ENCODE data around the gene PLEKHA1. TPM values are rescaled to one million over a fixed set of nuclear protein-coding genes. Genes with fewer than 3 reads are reported as not detected.

Gene PLEKHA1
- total and polyA plus RNA-seq, 2 of the 4 experiments (the other 2 are of a cell fraction): 7.2 to 9.5 TPM

- Histone ChIP-seq H3K27me3 (ENCODE audit: control insufficient read depth, insufficient read depth, low read length) (no peaks in the 10 kb centered on the region), H4K5ac (ENCODE audit: low read depth, low read length) (no peak overlapping the region), H3K4ac (ENCODE audit: low read depth, low read length) (no peak overlapping the region), H4K8ac (ENCODE audit: low read depth in 2 of 2, low read length in 2 of 2) (no peak overlapping the region), H3K23ac (ENCODE audit: low read depth, low read length) (no peak overlapping the region), H3K4me3 (ENCODE audit: insufficient read depth, low read depth, low read length) (no peak overlapping the region), H2BK20ac (ENCODE audit: low read depth, low read length) (no peak overlapping the region), H3K79me1 (ENCODE audit: low read depth in 1 of 2, low read length in 2 of 2) (no peaks in the 10 kb centered on the region), H2BK15ac (ENCODE audit: low read depth, low read length) (no peak overlapping the region), H3K9ac (ENCODE audit: low read depth, low read length) (no peak overlapping the region), H3K4me2 (ENCODE audit: low read depth, low read length) (no peak overlapping the region), H4K20me1 (ENCODE audit: insufficient read depth, low read length) (no peaks in the 10 kb centered on the region), H3K14ac (replicated peaks; ENCODE audit: low read depth, low read length) (0 out of 2 replicates have a peak overlapping the region, but pooled peaks have one; percentile 8), H2AFZ (replicated peaks; ENCODE audit: low read length, poor library complexity) (no peak overlapping the region), H4K91ac (ENCODE audit: insufficient read depth, low read depth, low read length) (no peak overlapping the region), H3K4me1 (ENCODE audit: control insufficient read depth, insufficient read depth, low read length) (peaks cover 4% of the 10 kb centered on the region), H2AK9ac (replicated peaks; ENCODE audit: low read depth, low read length, poor library complexity) (no peak overlapping the region), H3K18ac (ENCODE audit: low read depth, low read length) (no peak overlapping the region), H2BK120ac (ENCODE audit: low read depth, low read length) (no peak overlapping the region), H3K36me3 (ENCODE audit: control insufficient read depth, insufficient read depth, low read length) (no peaks in the 10 kb centered on the region; the same call in 1 of the 2 replicates), H3K56ac (ENCODE audit: extremely low read depth, insufficient read depth, low read length) (no peak overlapping the region), H3K9me1 (ENCODE audit: insufficient read depth, low read length) (peaks cover 5% of the 10 kb centered on the region), H2BK5ac (ENCODE audit: low read depth, low read length, poor library complexity, severe bottlenecking) (no peak overlapping the region), H3K9me3 (ENCODE audit: control insufficient read depth, insufficient read depth, low read length) (no peaks in the 10 kb centered on the region), H2AK5ac (ENCODE audit: low read depth, low read length) (no peak overlapping the region), H3K27ac (ENCODE audit: insufficient read depth, low read length) (no peak overlapping the region)
- BruUV-seq (replicated peaks): no TSS peak
- ChIA-PET CTCF (interaction anchor here (0.5 kb wide), 1 partner anchor 291 kb away, joined by 3 read pairs; no protein-coding TSS in a partner anchor), POLR2A (ENCODE audit: unreplicated experiment) (no interaction called here)
- dilution Hi-C loops (cut with HindIII; ENCODE audit: low sequenced_read_pairs, unreplicated experiment) (no loop called here), intact Hi-C loops (cut with micrococcal nuclease) (loop anchor here (5.0 kb wide), 1 partner anchor 44 kb away; no protein-coding TSS in a partner anchor), in situ Hi-C loops (cut with MboI; ENCODE audit: low sequenced_read_pairs) (no loop called here)
- TF ChIP-seq BHLHE40 (IDR thresholded peaks at IDR 0.05; ENCODE audit: low read depth, low read length) (no peak), RAD21 (IDR thresholded peaks at IDR 0.05; ENCODE audit: low read length) (no peak), MAFK (IDR thresholded peaks at IDR 0.05; ENCODE audit: low read depth, low read length) (no peak), CEBPB (IDR thresholded peaks at IDR 0.05; ENCODE audit: low read depth, low read length) (no peak), ELK1 (IDR thresholded peaks at IDR 0.05; ENCODE audit: borderline replicate concordance, low read depth, low read length) (no peak), RCOR1 (IDR thresholded peaks at IDR 0.05; ENCODE audit: insufficient replicate concordance, low read length) (no peak), MAZ (IDR thresholded peaks at IDR 0.05; ENCODE audit: borderline replicate concordance, low read depth, low read length) (no peak), NFE2L2 (IDR thresholded peaks at IDR 0.05; ENCODE audit: low read depth, low read length) (no peak), RFX5 (IDR thresholded peaks at IDR 0.05; ENCODE audit: low read depth, low read length) (no peak), FOS (IDR thresholded peaks at IDR 0.05; ENCODE audit: low read depth, low read length) (no peak), CHD1 (IDR thresholded peaks at IDR 0.05; ENCODE audit: low read depth, low read length) (no peak), MXI1 (IDR thresholded peaks at IDR 0.05; ENCODE audit: borderline replicate concordance, low read depth, low read length) (no peak), USF2 (IDR thresholded peaks at IDR 0.05; ENCODE audit: low read depth, low read length) (no peak), CTCF (conservative IDR thresholded peaks at IDR 0.05; ENCODE audit: low read depth, low read length) (no peak), POLR2A (IDR thresholded peaks at IDR 0.05; ENCODE audit: low read depth, low read length) (no peak)
- DNase-seq (no peak), ATAC-seq (ENCODE audit: low read depth) (no peak)
These were observed 47.2 kb downstream of the PLEKHA1 start for GRCh38 chr10:122421742-122422141.
